Measurements from ENCODE around the gene SPOP. TPM values are rescaled to one million over a fixed set of nuclear protein-coding genes. Genes with fewer than 3 reads are reported as not detected.
A peak's percentile ranks its signal among the peaks of the same experiment; 100 is the strongest.

SPOP gene
- total RNA-seq, 1 experiment from 2014 or later: 52.3 TPM

DNA sequence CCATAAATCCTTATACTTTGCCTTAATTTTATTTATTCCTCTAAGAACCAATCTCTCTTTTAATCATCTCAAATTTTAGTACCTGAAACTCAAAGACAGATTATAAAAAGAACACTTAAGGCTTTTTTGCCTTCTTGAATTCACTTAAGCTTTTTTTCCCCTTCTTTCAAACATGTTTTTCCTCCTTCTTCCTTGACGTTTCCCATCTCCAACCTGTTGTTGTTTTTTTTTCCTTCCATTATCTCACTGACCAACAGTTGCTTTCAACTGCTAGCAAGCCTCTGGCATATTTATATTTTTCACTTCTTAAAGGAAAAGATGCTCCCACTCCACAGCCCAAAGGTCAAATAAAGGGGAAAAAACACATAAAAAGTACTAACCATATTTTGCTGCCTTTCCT, 32.2 kb downstream of the SPOP start:
- Mint-ChIP-seq H3K9me3 (ENCODE audit: unreplicated experiment) (no peaks in the 10 kb centered on the region), H3K4me3 (ENCODE audit: unreplicated experiment) (peak overlapping the region; percentile 79), H3K36me3 (ENCODE audit: insufficient read depth, unreplicated experiment) (peaks cover 5% of the 10 kb centered on the region), H3K27me3 (ENCODE audit: insufficient read depth, unreplicated experiment) (no peaks in the 10 kb centered on the region), H3K4me1 (ENCODE audit: insufficient read depth, unreplicated experiment) (peaks cover 23% of the 10 kb centered on the region), H3K27ac (ENCODE audit: low read depth, unreplicated experiment) (peak overlapping the region; percentile 84)
- POLR2A ChIA-PET: interaction anchor here (0.8 to 3.7 kb wide), 9 partner anchors 13 to 150 kb away, joined by 3 to 39 read pairs (median 6); partner anchors contain the start of genes FAM117A, SLC35B1 and SPOP
- CTCF ChIA-PET: interaction anchor here (0.6 to 1.4 kb wide), 4 partner anchors 11 to 647 kb away, joined by 3 to 7 read pairs (median 4); no protein-coding TSS in a partner anchor
- TF ChIP-seq, protein P1, sequence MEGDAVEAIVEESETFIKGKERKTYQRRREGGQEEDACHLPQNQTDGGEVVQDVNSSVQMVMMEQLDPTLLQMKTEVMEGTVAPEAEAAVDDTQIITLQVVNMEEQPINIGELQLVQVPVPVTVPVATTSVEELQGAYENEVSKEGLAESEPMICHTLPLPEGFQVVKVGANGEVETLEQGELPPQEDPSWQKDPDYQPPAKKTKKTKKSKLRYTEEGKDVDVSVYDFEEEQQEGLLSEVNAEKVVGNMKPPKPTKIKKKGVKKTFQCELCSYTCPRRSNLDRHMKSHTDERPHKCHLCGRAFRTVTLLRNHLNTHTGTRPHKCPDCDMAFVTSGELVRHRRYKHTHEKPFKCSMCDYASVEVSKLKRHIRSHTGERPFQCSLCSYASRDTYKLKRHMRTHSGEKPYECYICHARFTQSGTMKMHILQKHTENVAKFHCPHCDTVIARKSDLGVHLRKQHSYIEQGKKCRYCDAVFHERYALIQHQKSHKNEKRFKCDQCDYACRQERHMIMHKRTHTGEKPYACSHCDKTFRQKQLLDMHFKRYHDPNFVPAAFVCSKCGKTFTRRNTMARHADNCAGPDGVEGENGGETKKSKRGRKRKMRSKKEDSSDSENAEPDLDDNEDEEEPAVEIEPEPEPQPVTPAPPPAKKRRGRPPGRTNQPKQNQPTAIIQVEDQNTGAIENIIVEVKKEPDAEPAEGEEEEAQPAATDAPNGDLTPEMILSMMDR (IDR thresholded peaks at IDR 0.05; ENCODE audit: unreplicated experiment): no peak
- DNase-seq (ENCODE audit: unreplicated experiment): peak; percentile 0
- intact Hi-C loops (cut with micrococcal nuclease): loop anchor here (1.0 kb wide), 1 partner anchor 33 kb away; the partner anchor contains the start of gene SPOP
- BruUV-seq (replicated peaks): no TSS peak

DNA sequence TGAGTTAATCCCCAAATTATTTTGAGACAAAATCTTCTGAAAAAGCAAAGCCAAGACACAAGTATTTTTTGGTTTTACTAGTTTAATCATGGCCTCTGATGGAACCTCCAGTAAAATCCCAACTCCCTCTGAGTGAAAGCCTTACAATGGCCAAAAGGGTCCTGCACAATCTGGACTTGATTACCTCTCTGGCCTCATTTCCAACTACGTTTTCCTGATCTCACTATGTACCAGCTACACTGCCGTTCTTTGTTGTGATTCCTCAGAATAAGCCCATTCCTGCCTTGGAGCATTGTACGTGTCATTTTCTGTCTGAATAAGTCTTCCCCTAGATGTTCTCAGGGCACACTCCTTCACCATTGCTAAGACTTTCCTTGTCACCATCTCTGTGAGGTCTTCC, 37.3 kb downstream of the SPOP start:
- intact Hi-C loops (cut with micrococcal nuclease): no loop called here
- CTCF ChIA-PET: no interaction called here
- H3K9me3 Mint-ChIP-seq (ENCODE audit: unreplicated experiment): no peaks in the 10 kb centered on the region
- H3K27me3 Mint-ChIP-seq (ENCODE audit: insufficient read depth, unreplicated experiment): no peaks in the 10 kb centered on the region
- TF ChIP-seq, protein P1 (IDR thresholded peaks at IDR 0.05; ENCODE audit: unreplicated experiment): no peak
- H3K4me1 Mint-ChIP-seq (ENCODE audit: insufficient read depth, unreplicated experiment): peaks cover 8% of the 10 kb centered on the region
- no peak for DNase-seq (ENCODE audit: unreplicated experiment)
- H3K27ac Mint-ChIP-seq (ENCODE audit: low read depth, unreplicated experiment): no peak overlapping the region
- no TSS peak for BruUV-seq (replicated peaks)
- POLR2A ChIA-PET: no interaction called here
- no peak overlapping the region for H3K4me3 Mint-ChIP-seq (ENCODE audit: unreplicated experiment)
- peaks cover 12% of the 10 kb centered on the region for H3K36me3 Mint-ChIP-seq (ENCODE audit: insufficient read depth, unreplicated experiment)

DNA sequence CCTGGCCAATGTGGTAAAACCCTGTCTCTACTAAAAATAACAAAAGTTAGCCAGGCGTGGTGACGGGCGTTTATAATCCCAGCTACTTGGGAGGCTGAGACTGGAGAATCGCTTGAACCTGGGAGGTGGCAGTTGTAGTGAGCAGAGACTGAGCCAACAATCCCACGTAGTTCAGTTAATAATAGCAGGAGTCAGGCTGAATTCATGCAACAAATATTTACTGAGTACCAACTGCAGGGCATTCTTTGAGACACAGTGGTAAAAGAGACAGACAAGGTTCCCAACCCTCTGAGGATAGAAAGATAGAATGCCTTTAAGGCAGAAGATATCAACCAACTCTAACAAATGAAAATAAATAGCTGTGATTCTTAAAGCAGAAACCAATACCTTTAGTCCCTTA, 39.1 kb downstream of the SPOP start:
- no peak overlapping the region for H3K27ac Mint-ChIP-seq (ENCODE audit: low read depth, unreplicated experiment)
- H3K27me3 Mint-ChIP-seq (ENCODE audit: insufficient read depth, unreplicated experiment): no peaks in the 10 kb centered on the region
- H3K4me1 Mint-ChIP-seq (ENCODE audit: insufficient read depth, unreplicated experiment): no peaks in the 10 kb centered on the region
- intact Hi-C loops (cut with micrococcal nuclease): no loop called here
- peaks cover 18% of the 10 kb centered on the region for H3K36me3 Mint-ChIP-seq (ENCODE audit: insufficient read depth, unreplicated experiment)
- no peak overlapping the region for H3K4me3 Mint-ChIP-seq (ENCODE audit: unreplicated experiment)
- H3K9me3 Mint-ChIP-seq (ENCODE audit: unreplicated experiment): no peaks in the 10 kb centered on the region
- no TSS peak for BruUV-seq (replicated peaks)
- POLR2A ChIA-PET: interaction anchor here (0.6 to 1.3 kb wide), 3 partner anchors 8 to 38 kb away, joined by 3 to 5 read pairs (median 3); no protein-coding TSS in a partner anchor
- no peak for DNase-seq (ENCODE audit: unreplicated experiment)
- CTCF ChIA-PET: no interaction called here
- TF ChIP-seq, protein P1 (IDR thresholded peaks at IDR 0.05; ENCODE audit: unreplicated experiment): no peak

DNA sequence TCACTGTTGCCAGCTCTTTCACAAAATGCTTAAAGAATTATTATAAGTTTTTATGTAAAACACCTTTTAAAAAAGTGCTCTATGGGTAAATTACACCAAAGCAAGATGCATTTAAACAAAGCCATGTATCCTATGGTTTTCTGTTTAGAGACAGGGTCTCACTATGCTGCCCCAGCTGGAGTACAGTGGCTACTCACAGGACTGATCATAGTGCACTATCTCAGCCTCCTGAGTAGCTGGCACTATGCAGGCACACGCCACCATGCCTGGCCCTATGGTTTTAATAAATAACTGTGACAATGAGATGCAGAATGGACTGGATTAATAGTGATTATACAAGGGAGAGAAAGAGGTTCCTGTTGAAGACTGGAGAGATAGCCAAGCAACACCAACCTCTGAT, 40.2 kb downstream of the SPOP start:
- POLR2A ChIA-PET: interaction anchor here (0.6 to 1.3 kb wide), 4 partner anchors 13 to 39 kb away, joined by 3 to 5 read pairs (median 4); no protein-coding TSS in a partner anchor
- Mint-ChIP-seq H3K4me1 (ENCODE audit: insufficient read depth, unreplicated experiment) (no peaks in the 10 kb centered on the region), H3K27me3 (ENCODE audit: insufficient read depth, unreplicated experiment) (no peaks in the 10 kb centered on the region), H3K36me3 (ENCODE audit: insufficient read depth, unreplicated experiment) (peaks cover 14% of the 10 kb centered on the region), H3K27ac (ENCODE audit: low read depth, unreplicated experiment) (no peak overlapping the region), H3K4me3 (ENCODE audit: unreplicated experiment) (no peak overlapping the region), H3K9me3 (ENCODE audit: unreplicated experiment) (no peaks in the 10 kb centered on the region)
- TF ChIP-seq, protein P1 (IDR thresholded peaks at IDR 0.05; ENCODE audit: unreplicated experiment): no peak
- no peak for DNase-seq (ENCODE audit: unreplicated experiment)
- CTCF ChIA-PET: interaction anchor here (0.5 to 1.2 kb wide), 4 partner anchors 10 to 1447 kb away, joined by 3 to 4 read pairs (median 4); no protein-coding TSS in a partner anchor
- no TSS peak for BruUV-seq (replicated peaks)
- intact Hi-C loops (cut with micrococcal nuclease): no loop called here
